ENCODE measurements around the gene LHPP.

LHPP gene

GRCh38 chr10:124611738-124612137, 150.1 kb downstream of the LHPP start:
- DNase-seq, result peak; percentile 48 to 57

- DNase-seq, result no peak
These were observed 151.2 kb downstream of the LHPP start for GRCh38 chr10:124612611-124613498.

- no peak for DNase-seq
These were observed 152.5 kb downstream of the LHPP start for GRCh38 chr10:124614003-124614659.

- no peak for DNase-seq
These were observed 153.6 kb downstream of the LHPP start for GRCh38 chr10:124615259-124615658.

GRCh38 chr10:124616040-124616835, 154.6 kb downstream of the LHPP start:
- DNase-seq, result no peak

GRCh38 chr10:124616836-124617130, 155.2 kb downstream of the LHPP start:
- DNase-seq, result no peak

- DNase-seq, result no peak
These were observed 156.9 kb downstream of the LHPP start for GRCh38 chr10:124618470-124619073.

- DNase-seq, result no peak
These were observed 157.6 kb downstream of the LHPP start for GRCh38 chr10:124619195-124619594.

- DNase-seq, result peak; percentile 20 to 35
These were observed 158.3 kb downstream of the LHPP start for GRCh38 chr10:124619802-124620490.

GRCh38 chr10:124621637-124622036, 160.0 kb downstream of the LHPP start:
- no peak for DNase-seq

- no peak for DNase-seq
These were observed 160.5 kb downstream of the LHPP start for GRCh38 chr10:124622158-124622557.

GRCh38 chr10:124622866-124623536, 161.4 kb downstream of the LHPP start:
- DNase-seq, result no peak

- DNase-seq, result no peak
These were observed 162.4 kb downstream of the LHPP start for GRCh38 chr10:124624006-124624405.

- DNase-seq, result no peak
These were observed 162.8 kb downstream of the LHPP start for GRCh38 chr10:124624466-124624865.

GRCh38 chr10:124624895-124625294, 163.3 kb downstream of the LHPP start:
- DNase-seq, result no peak

GRCh38 chr10:124625831-124626238, 164.2 kb downstream of the LHPP start:
- no peak for DNase-seq

- no peak for DNase-seq
These were observed 165.2 kb downstream of the LHPP start for GRCh38 chr10:124626759-124627380.

- DNase-seq, result peak; percentile 38 to 53
These were observed 166.4 kb downstream of the LHPP start for GRCh38 chr10:124627866-124628675.

GRCh38 chr10:124628676-124629021, 167.0 kb downstream of the LHPP start:
- DNase-seq, result no peak

- DNase-seq, result no peak
These were observed 167.8 kb downstream of the LHPP start for GRCh38 chr10:124629415-124629814.

- DNase-seq, result no peak
These were observed 168.2 kb downstream of the LHPP start for GRCh38 chr10:124629842-124630241.

Measured in inflammatory macrophage treated with lipopolysaccharide for 1 hour (primary cell).